Measurements from ENCODE around the gene PDF.
"Not testable (repeated sequence)": the region's sequence is repeated elsewhere in the genome, so short reads cannot be mapped to it uniquely, and the experiment has no call there.

The PDF gene, protein sequence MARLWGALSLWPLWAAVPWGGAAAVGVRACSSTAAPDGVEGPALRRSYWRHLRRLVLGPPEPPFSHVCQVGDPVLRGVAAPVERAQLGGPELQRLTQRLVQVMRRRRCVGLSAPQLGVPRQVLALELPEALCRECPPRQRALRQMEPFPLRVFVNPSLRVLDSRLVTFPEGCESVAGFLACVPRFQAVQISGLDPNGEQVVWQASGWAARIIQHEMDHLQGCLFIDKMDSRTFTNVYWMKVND

DNA sequence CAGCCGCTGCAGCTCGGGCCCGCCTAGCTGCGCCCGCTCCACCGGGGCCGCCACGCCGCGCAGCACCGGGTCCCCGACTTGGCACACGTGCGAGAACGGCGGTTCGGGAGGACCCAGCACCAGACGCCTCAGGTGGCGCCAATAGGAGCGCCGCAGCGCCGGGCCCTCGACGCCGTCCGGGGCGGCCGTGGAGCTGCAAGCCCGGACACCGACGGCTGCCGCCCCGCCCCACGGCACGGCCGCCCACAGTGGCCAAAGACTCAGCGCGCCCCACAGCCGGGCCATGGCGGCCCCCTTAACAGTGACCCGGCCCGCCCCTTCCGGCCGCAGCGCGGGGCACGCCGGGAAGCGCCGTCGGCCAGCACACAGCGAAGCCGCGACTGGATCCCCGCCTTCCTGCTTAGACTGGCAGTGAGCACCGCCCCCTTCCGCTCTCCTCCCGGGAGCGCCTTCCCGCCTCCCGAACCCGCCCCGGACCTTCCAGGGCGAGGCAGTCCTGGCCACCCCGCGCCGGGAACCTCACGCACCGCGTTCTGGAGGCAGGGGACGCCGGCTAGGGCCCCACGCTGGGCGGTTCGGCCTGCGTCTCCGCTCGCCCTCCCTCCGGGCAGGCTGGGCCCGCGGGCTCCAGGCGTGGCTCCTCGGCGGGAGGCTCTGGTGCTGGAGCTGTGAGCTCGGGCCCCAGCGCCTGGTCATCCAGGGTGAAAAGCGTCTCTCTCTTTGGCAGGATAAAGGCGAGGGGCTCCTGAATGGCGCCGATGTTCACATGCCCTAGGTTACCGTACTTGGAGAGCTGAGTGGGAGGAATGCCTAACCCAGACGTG, at the start of gene PDF:
Gene PDF, minus strand, starts transcription at position 303 of the 824 bp plus-strand sequence. Its CDS starts 18 bp downstream, at position 285.
- peak; percentile 96 for DNase-seq

DNA sequence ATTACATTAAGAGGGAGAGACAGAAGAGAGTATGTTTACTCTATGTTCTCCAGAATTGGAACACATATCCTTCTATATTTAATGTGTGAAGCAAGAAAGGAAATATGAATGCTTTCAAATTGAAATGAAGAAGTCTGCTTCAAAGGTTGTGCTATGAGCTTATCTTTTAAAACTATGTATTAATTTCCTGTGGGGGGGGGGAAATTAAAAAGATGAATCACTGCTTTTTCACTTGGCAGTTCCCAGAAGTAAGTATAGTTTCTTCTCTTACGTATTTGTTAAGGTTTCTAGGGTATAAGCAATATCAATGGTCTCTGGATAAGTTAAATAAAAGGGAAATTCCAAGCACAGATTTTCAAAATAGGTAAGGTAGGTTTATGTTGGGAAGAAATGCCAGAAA, 48.4 kb upstream of the PDF start:
- DNase-seq = no peak

- no peak for DNase-seq
Measured at GRCh38 chr16:69378036-69378435, 47.6 kb upstream of the PDF start.

DNA sequence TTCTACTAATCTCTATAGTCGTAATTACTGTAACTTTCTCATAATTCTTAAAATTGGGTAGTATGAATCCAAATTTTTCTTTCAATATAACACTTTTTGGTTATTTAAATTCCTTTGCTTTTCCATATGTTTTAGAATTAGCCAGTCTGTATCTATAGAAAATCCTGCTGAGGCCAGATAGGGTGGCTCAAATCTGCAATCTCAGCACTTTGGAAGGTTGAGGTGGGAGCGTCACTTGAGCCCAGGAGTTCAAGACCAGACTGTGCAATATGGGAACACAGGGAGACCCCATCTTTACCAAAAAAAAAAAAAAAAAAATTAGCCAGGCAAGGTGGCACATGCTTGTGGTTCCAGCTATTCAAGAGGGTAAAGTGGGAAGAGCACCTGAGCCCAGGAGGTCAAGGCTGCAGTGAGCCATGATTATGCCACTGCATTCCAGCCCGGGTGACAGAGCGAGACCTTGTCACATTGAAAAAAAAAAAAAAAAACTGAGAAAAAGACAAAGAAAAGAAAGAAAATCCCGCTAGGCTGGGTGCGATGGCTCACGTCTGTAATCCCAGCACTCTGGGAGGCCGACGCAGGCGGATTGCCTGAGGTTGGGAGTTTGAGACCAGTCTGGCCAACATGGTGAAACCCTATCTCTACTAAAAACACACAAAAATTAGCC, 46.1 kb upstream of the PDF start:
- no peak for DNase-seq

DNA sequence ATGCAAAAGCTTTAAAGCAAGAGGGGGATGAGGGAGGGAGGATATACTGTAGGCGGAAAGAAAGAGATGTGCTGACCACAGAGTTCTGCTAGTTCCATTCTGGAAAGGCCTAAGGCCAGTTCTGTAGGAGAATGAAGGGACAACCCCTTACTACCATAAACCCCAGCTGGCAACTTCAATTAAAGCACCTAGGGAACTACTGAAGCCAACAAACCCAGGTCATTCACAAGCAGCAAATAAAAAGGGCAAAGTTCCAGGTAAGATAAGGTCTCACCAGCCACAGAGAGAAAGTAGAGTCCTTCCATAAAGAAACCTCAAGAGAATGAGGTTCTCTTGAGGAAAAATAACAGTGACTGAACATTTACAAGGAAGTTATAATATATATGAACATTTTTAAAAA, 42.6 kb upstream of the PDF start:
- no peak for DNase-seq

DNA sequence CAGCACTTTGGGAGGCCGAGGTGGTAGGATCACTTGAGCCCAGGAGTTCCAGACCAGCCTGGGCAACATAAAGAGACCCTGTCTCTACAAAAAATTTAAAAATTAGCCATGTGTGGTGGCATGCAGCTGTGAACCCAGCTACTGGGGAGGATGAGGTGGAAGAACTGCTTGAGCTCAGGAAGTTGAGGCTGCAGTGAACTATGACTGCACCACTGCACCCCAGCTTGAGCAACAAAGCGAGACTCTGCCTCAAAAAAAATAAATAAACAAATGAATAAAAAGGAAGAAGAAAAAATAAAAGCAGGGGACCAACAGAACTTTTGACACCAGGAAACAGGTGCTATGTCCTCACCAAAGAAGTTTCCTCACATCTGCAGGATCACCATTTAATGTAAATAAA, 41.2 kb upstream of the PDF start:
- no peak for DNase-seq

DNA sequence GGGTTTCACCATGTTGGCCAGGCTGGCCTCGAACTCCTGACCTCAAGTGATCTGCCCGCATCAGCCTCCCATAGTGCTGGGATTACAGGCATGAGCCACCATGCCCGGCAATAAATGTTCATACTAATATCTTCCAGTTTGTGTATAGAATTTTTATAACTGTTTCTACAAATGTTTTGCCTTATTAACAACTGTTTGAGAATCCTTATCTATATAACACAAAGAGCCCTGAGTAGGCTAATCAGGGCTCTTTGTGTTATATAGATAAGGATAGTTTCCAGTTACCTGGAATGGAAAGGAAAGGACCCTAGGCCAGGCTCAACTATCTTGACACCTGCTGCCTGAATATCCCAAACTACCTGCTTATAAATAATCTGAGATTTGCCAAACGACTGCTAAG, 38.5 kb upstream of the PDF start:
- no peak for DNase-seq

DNA sequence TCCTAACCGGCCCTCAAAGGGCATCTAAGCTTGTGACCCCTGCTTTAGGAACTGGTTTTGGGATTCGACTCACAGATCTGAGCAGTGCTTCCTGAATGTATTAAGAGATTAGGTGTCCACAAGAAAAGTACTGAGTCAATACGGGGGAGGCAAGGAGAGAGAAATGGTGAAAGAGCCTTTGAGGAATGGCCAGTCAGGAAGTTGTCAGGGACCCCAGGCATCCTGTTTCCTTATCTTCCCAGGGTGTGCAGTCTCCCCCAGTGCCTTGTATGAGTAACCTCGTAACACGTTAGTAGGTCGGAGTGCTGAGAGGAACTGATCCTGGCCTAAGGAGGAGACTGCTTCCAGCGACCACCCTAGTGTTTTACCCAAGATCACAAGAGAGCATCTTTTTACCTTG, 37.6 kb upstream of the PDF start:
- DNase-seq = no peak

DNA sequence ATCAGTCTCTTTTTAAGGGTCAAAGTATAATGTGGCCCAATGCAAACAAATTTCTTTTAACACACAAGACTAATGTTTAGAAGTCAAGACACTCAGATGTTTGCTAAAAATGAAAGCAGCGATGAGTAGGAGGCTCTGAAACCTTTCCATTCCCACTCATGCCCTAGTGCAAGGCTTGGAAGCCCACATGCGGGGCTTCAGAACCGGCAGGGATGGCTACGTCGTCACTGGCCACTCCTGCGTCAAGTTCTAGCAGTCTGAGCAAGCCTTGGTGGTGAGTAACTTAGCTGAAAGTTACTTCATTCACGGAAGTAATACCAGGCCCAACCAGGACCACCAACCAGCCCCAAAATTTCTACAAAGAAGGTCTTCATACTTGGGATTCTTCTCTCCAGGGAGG, 36.0 kb upstream of the PDF start:
- no peak for DNase-seq

DNA sequence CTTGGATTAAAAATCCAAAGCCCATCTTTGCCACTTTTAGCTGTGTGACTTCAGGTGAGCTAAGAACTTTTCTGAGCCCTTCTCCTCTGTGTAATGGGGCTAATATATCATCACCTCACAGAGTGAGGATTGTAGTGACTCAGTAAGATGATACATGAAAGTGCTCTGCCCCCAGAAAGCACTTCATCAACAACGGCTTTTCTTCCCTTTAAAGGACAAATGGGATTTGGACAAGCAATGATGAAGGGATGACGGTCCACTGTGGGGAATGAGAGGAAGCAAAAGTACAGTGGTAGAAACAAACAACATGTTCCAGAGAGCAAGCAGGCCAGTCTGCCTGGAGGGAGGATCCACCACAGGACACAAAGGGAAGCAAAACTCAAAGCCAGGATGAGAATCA, 35.5 kb upstream of the PDF start:
- no peak for DNase-seq

DNA sequence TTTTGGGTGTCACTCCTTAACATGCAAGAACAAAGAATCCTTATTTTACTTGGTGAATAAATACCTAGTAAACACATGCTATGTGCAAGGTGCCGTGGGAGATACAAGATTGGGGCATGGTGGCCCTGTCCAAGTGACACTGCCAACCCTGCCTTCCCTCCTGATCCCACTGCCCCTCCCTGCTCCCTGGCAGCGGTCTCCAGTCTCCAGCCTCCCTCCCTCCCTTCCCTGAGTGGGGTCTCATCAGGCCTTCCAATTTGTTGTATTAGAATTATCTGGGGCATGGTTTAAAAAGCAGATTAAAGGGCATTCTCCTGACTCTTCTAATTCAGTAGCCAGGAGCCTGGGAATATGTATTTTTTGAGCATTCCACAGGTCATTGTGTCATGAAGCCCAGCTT, 33.7 kb upstream of the PDF start:
- no peak for DNase-seq

GRCh38 chr16:69363281-69363717, 32.9 kb upstream of the PDF start:
- DNase-seq = no peak

DNA sequence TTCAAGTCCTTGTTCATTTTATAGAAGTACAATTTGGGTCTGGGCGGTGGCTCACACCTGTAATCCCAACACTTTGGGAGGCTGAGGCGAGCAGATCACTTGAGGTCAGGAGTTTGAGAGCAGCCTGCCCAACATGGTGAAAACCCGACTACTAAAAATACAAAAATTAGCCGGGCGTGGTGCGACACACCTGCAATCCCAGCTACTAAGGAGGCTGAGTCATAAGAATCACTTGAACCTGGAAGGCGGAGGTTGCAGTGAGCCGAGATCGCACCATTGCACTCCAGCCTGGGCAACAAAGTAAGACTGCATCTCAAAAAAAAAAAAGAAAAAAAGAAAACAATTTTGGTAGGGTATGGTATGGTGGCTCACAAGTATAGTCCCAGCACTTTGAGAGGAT, 29.7 kb upstream of the PDF start:
- DNase-seq = not testable (repeated sequence)

- DNase-seq = no peak
Measured at GRCh38 chr16:69351309-69352027, 21.1 kb upstream of the PDF start, which contains the start of gene TMED6. Gene TMED6 (minus strand): TSS chr16:69351786. CDS start chr16:69351753, 33 bp downstream.

- DNase-seq = no peak
Measured at GRCh38 chr16:69350536-69351133, 20.2 kb upstream of the PDF start.

DNA sequence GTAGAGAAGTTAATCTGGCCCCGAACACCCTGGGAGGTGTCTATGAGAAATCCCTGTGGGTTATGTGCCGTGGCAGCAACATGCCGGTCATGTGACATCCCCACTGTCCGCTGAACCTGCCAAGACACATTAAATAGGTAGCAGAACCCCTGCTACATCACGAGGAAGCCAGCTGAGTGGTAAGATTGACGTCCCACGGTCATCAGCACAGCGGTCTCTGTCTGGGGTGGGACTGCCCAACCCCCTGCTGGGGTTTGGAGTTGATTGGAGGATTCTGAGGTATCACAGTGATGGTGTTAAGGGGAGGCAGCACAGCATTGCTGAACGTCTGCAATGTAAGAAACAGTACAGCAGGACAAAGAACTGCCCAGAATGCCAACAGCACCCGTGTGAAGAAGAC, 19.1 kb upstream of the PDF start:
- DNase-seq = no peak

- no peak for DNase-seq
Measured at GRCh38 chr16:69348222-69348621, 17.8 kb upstream of the PDF start.

DNA sequence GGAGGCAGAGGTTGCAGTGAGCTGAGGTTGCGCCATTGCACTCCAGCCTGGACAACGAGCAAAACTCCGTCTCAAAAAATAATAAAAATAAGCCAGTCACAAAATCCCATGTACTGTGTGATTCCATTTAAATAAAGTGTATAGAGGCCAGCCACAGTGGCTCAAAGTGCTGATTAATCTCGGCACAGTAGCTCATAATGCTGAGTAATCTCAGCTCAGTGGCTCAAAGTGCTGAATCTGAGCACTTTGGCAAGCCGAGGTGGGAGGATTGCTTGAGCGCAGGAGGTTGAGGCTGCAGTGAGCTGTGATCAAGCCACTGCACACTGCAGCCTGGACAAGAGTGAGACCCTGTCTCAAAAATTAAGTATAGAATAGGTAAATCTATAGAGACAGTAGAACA, 16.3 kb upstream of the PDF start:
- peak; percentile 15 for DNase-seq

DNA sequence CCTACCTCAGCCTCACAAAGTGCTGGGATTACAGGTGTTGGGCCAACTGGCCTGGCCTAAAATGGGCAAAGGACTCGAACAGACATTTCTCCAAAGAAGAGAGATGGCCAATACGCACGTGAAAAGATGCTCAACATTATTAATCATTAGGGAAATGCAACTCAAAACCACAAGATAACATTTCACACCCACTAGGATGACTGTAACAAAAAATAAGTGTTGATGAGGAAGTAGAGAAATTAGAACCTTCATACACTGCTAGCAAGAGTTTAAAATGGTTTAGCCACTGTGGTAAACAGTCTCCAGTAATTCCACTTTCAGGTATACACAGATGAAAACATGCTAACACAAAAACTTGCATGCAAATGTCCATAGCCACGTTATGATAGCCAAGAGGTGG, 15.5 kb upstream of the PDF start:
- no peak for DNase-seq

- DNase-seq = no peak
Measured at GRCh38 chr16:69344171-69344570, 13.8 kb upstream of the PDF start.

- no peak for DNase-seq
Measured at GRCh38 chr16:69340095-69340644, 9.8 kb upstream of the PDF start.
